H9 (cell line): ENCODE data around the gene TRERF1. TPM values are rescaled to one million over a fixed set of nuclear protein-coding genes. Genes with fewer than 3 reads are reported as not detected.

Experiments used
- DNase-seq: peaks from one replicate; pipeline ENCODE4 v3.0.0-alpha.2; 2017
- H2AFZ ChIP-seq: one replicate; pipeline ENCODE4 v1.6.1; 2013; ENCODE audit warnings: mild to moderate bottlenecking, low read length, control low read depth, moderate library complexity
- H2AK5ac ChIP-seq: 2 replicates; pipeline ENCODE4 v1.6.1; 2013; ENCODE audit warnings: low read length, control low read depth, mixed read lengths; ENCODE audit not compliant: insufficient read length
- H2BK120ac ChIP-seq: one replicate; pipeline ENCODE4 v1.6.1; 2013; ENCODE audit warnings: low read depth, mild to moderate bottlenecking, low read length, control low read depth, inconsistent platforms; ENCODE audit not compliant: poor library complexity, severe bottlenecking
- H2BK12ac ChIP-seq: 2 replicates; pipeline ENCODE4 v1.6.1; 2013; ENCODE audit warnings: low read length, control low read depth, mixed read lengths, low read depth; ENCODE audit not compliant: insufficient read length
- H2BK15ac ChIP-seq: 2 replicates; pipeline ENCODE4 v1.6.1; 2013; ENCODE audit warnings: low read depth, low read length, control low read depth
- H2BK20ac ChIP-seq: one replicate; pipeline ENCODE4 v1.6.1; 2013; ENCODE audit warnings: low read depth, mild to moderate bottlenecking, low read length, control low read depth, inconsistent platforms; ENCODE audit not compliant: poor library complexity, severe bottlenecking
- H2BK5ac ChIP-seq: 2 replicates; pipeline ENCODE4 v1.6.1; 2013; ENCODE audit warnings: low read length, control low read depth, mixed read lengths; ENCODE audit not compliant: insufficient read length
- H3K14ac ChIP-seq: 2 replicates; pipeline ENCODE4 v1.6.1; 2013; ENCODE audit warnings: low read length, control low read depth; ENCODE audit not compliant: insufficient read depth
- H3K18ac ChIP-seq: 2 replicates; pipeline ENCODE4 v1.6.1; 2013; ENCODE audit warnings: low read depth, mild to moderate bottlenecking, mixed read lengths, low read length, control low read depth; ENCODE audit not compliant: insufficient read length
- H3K23ac ChIP-seq: 2 replicates; pipeline ENCODE4 v1.6.1; 2013; ENCODE audit warnings: low read length, control low read depth, mixed read lengths, low read depth; ENCODE audit not compliant: insufficient read length
- H3K23me2 ChIP-seq: 2 replicates; pipeline ENCODE4 v1.6.1; 2013; ENCODE audit warnings: low read depth, mild to moderate bottlenecking, mixed read lengths, low read length, control low read depth; ENCODE audit not compliant: insufficient read length, poor library complexity, severe bottlenecking
- H3K27ac ChIP-seq: 2 replicates; pipeline ENCODE4 v1.5.1; 2013; ENCODE audit warnings: low read length, control low read depth, mixed read lengths, low read depth; ENCODE audit not compliant: insufficient read length
- H3K27me3 ChIP-seq: 2 replicates; pipeline ENCODE4 v1.6.1; 2013; ENCODE audit warnings: low read length, control low read depth, inconsistent platforms; ENCODE audit not compliant: insufficient read depth
- H3K4ac ChIP-seq: 2 replicates; pipeline ENCODE4 v1.6.1; 2013; ENCODE audit warnings: low read depth, mild to moderate bottlenecking, control low read depth, inconsistent platforms, low read length, moderate library complexity
- H3K4me1 ChIP-seq: 2 replicates; pipeline ENCODE4 v1.6.1; 2013; ENCODE audit warnings: low read length, control low read depth, inconsistent platforms; ENCODE audit not compliant: insufficient read depth
- H3K4me2 ChIP-seq: 2 replicates; pipeline ENCODE4 v1.6.1; 2013; ENCODE audit warnings: low read length, control low read depth, mixed read lengths; ENCODE audit not compliant: insufficient read length, insufficient read depth
- H3K56ac ChIP-seq: 2 replicates; pipeline ENCODE4 v1.6.1; 2013; ENCODE audit warnings: low read depth, mild to moderate bottlenecking, mixed read lengths, low read length, control low read depth; ENCODE audit not compliant: insufficient read length
- H3K79me1 ChIP-seq: 2 replicates; pipeline ENCODE4 v1.6.1; 2013; ENCODE audit warnings: low read depth, mild to moderate bottlenecking, moderate library complexity, low read length, control low read depth, inconsistent platforms; ENCODE audit not compliant: insufficient read depth, poor library complexity, severe bottlenecking
- H3K79me2 ChIP-seq: 2 replicates; pipeline ENCODE4 v1.6.1; 2013; ENCODE audit warnings: low read length, control low read depth, inconsistent platforms; ENCODE audit not compliant: insufficient read depth
- H3K9ac ChIP-seq: 2 replicates; pipeline ENCODE4 v1.6.1; 2013; ENCODE audit warnings: low read length, control low read depth, mixed read lengths; ENCODE audit not compliant: insufficient read length; ENCODE audit errors: extremely low read depth
- H3K9me3 ChIP-seq: one replicate; pipeline ENCODE4 v1.6.1; 2013; ENCODE audit warnings: low read depth, low read length, inconsistent platforms; ENCODE audit not compliant: control insufficient read depth
- H3T11ph ChIP-seq: one replicate; pipeline ENCODE4 v1.6.1; 2013; ENCODE audit warnings: mild to moderate bottlenecking, low read length, control low read depth, inconsistent platforms
- H4K20me1 ChIP-seq: one replicate; pipeline ENCODE4 v1.6.1; 2013; ENCODE audit not compliant: control insufficient read depth, insufficient read length, insufficient read depth
- H4K5ac ChIP-seq: 2 replicates; pipeline ENCODE4 v1.6.1; 2013; ENCODE audit warnings: low read depth, mild to moderate bottlenecking, mixed read lengths, low read length, control low read depth; ENCODE audit not compliant: insufficient read length
- H4K8ac ChIP-seq: replicated peaks from 2 replicates; pipeline ENCODE4 v1.6.1; 2013; ENCODE audit warnings: low read length, control low read depth, mixed read lengths, low read depth; ENCODE audit not compliant: insufficient read length
- H4K91ac ChIP-seq: 2 replicates; pipeline ENCODE4 v1.6.1; 2013; ENCODE audit warnings: low read depth, mild to moderate bottlenecking, moderate library complexity, mixed read lengths, low read length, control low read depth; ENCODE audit not compliant: insufficient read length
- H3K27ac Mint-ChIP-seq, 3 experiments: 2 replicates in 2 of 3; 3 replicates in 1 of 3; pipeline ENCODE4 v1.8.0; 2020 to 2021; ENCODE audit warnings: mixed read lengths in 3 of 3, mild to moderate bottlenecking in 1 of 3, moderate library complexity in 1 of 3
- H3K27me3 Mint-ChIP-seq: 2 replicates; pipeline ENCODE4 v1.8.0; 2021; ENCODE audit warnings: low read depth, mild to moderate bottlenecking, moderate library complexity, mixed read lengths
- H3K36me3 Mint-ChIP-seq, 3 experiments: 2 replicates in 2 of 3; 3 replicates in 1 of 3; pipeline ENCODE4 v1.8.0; 2020 to 2021; ENCODE audit warnings: low read depth in 3 of 3, mixed read lengths in 3 of 3; ENCODE audit not compliant: insufficient read depth in 1 of 3
- H3K4me1 Mint-ChIP-seq, 2 experiments: 2 replicates each; pipeline ENCODE4 v1.8.0; 2020; ENCODE audit warnings: mixed read lengths in 2 of 2
- H3K4me3 Mint-ChIP-seq, 2 experiments: 2 replicates in 1 of 2; 3 replicates in 1 of 2; pipeline ENCODE4 v1.8.0; 2020 to 2021; ENCODE audit warnings: mild to moderate bottlenecking in 2 of 2, mixed read lengths in 2 of 2, moderate library complexity in 1 of 2
- H3K9me3 Mint-ChIP-seq, 2 experiments: 2 replicates in 1 of 2; 3 replicates in 1 of 2; pipeline ENCODE4 v1.8.0; 2020; ENCODE audit warnings: mild to moderate bottlenecking in 2 of 2, mixed read lengths in 2 of 2, moderate library complexity in 1 of 2
- WGBS: extraction: QIAGEN DNeasy Blood & Tissue Kit; methylation state at CpG from one replicate; pipeline ENCODE4 v1.1.7; 2013; ENCODE audit warnings: missing lambda C conversion rate, low lambda C conversion rate, mixed read lengths; ENCODE audit not compliant: insufficient read length; ENCODE audit errors: extremely low coverage; 5-methylcytosine and 5-hydroxymethylcytosine counted together
- total RNA-seq: library from RNA; stranded (reverse); gene quantifications from 2 replicates; pipeline ENCODE4 v1.2.1, GENCODE V29; 2021
- TF ChIP-seq, protein P1 (sequence below): fragments of 200-600 bp; sonication (generic); conservative IDR thresholded peaks from 3 replicates; pipeline ENCODE4 v1.8.0; 2021; ENCODE audit warnings: antibody characterized with exemption, mild to moderate bottlenecking

Gene TRERF1
- total RNA-seq, 1 experiment from 2014 or later = 19.7 TPM

DNA sequence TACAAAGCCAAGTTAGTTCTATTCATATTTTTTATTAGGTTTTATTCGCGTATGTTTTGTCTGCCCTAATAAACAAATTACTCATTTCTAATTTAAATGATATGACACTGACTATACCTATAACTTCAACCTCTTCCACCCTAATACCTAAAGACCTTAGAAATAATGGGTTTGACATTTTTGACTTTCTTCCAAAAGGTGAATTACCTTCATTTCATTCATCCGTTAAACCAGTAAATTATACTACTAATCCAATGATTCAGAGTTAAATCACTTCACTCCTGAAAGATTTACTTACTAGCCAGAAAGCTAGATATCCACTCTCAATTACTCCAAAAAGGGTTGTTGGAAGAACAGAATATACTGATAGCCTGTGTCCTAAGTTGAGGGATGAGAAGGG, 239.3 kb downstream of the TRERF1 start:
- no peak overlapping the region for H3K14ac ChIP-seq
- no peak overlapping the region for H2BK5ac ChIP-seq
- no peaks in the 10 kb centered on the region for H3K79me1 ChIP-seq
- no peak overlapping the region for H3K4me3 Mint-ChIP-seq
- H2AK5ac ChIP-seq = no peak overlapping the region
- H3K4me1 Mint-ChIP-seq = peaks cover 7 to 16% of the 10 kb centered on the region in 2 experiments
- H4K20me1 ChIP-seq = no peaks in the 10 kb centered on the region
- H3K27ac ChIP-seq = no peak overlapping the region
- no peak overlapping the region for H3K18ac ChIP-seq
- no peak overlapping the region for H3K27ac Mint-ChIP-seq
- H2BK12ac ChIP-seq = no peak overlapping the region
- no peak overlapping the region for H3K56ac ChIP-seq
- TF ChIP-seq, protein P1, sequence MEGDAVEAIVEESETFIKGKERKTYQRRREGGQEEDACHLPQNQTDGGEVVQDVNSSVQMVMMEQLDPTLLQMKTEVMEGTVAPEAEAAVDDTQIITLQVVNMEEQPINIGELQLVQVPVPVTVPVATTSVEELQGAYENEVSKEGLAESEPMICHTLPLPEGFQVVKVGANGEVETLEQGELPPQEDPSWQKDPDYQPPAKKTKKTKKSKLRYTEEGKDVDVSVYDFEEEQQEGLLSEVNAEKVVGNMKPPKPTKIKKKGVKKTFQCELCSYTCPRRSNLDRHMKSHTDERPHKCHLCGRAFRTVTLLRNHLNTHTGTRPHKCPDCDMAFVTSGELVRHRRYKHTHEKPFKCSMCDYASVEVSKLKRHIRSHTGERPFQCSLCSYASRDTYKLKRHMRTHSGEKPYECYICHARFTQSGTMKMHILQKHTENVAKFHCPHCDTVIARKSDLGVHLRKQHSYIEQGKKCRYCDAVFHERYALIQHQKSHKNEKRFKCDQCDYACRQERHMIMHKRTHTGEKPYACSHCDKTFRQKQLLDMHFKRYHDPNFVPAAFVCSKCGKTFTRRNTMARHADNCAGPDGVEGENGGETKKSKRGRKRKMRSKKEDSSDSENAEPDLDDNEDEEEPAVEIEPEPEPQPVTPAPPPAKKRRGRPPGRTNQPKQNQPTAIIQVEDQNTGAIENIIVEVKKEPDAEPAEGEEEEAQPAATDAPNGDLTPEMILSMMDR = no peak
- no peak overlapping the region for H3T11ph ChIP-seq
- H2BK20ac ChIP-seq = no peak overlapping the region
- H4K8ac ChIP-seq = no peak overlapping the region
- DNase-seq = no peak
- no peak overlapping the region for H2AFZ ChIP-seq
- H2BK15ac ChIP-seq = no peak overlapping the region
- no peak overlapping the region for H3K4me2 ChIP-seq
- H3K27me3 Mint-ChIP-seq = no peaks in the 10 kb centered on the region
- no peak overlapping the region for H3K4ac ChIP-seq
- no CpG with 5 or more reads among the region's 3 CpGs for WGBS
- H4K5ac ChIP-seq = no peak overlapping the region
- H3K79me2 ChIP-seq = no peaks in the 10 kb centered on the region
- no peak overlapping the region for H2BK120ac ChIP-seq
- H3K9me3 ChIP-seq = no peaks in the 10 kb centered on the region
- no peak overlapping the region for H3K23ac ChIP-seq
- no peaks in the 10 kb centered on the region for H3K23me2 ChIP-seq
- no peaks in the 10 kb centered on the region for H3K27me3 ChIP-seq
- H3K9ac ChIP-seq = no peak overlapping the region
- H3K36me3 Mint-ChIP-seq = peaks cover 19 to 58% (median 56%) of the 10 kb centered on the region in 3 experiments; a peak in 6 of 7 replicates
- no peak overlapping the region for H4K91ac ChIP-seq
- no peaks in the 10 kb centered on the region for H3K9me3 Mint-ChIP-seq
- H3K4me1 ChIP-seq = no peaks in the 10 kb centered on the region
